GM12878 (cell line): ENCODE measurements around the gene TRIM8. TPM values are rescaled to one million over a fixed set of nuclear protein-coding genes. Genes with fewer than 3 reads are reported as not detected.

Experiments
- BACH1 ChIP-seq: fragments of 450-650 bp; IDR thresholded peaks from 2 replicates; pipeline ENCODE4 v1.6.1; 2017; ENCODE audit warnings: mild to moderate bottlenecking, borderline replicate concordance
- BCL11A ChIP-seq: IDR thresholded peaks from 2 replicates; pipeline ENCODE4 v1.6.1; 2011; ENCODE audit warnings: low read depth, low read length
- BHLHE40 ChIP-seq, 2 experiments: fragments of 450-650 bp in 1 of 2; IDR thresholded peaks; 2 replicates each; pipeline ENCODE4 v1.6.1; 2011 to 2017; ENCODE audit warnings: low read depth in 2 of 2, borderline replicate concordance in 1 of 2, improper control_type of control experiment in 1 of 2, low read length in 1 of 2, mild to moderate bottlenecking in 1 of 2
- HDGF ChIP-seq: fragments of 450-650 bp; IDR thresholded peaks from 2 replicates; pipeline ENCODE4 v1.6.1; 2016; ENCODE audit warnings: antibody characterized with exemption
- MAX ChIP-seq: IDR thresholded peaks from 2 replicates; pipeline ENCODE4 v1.6.1; 2012; ENCODE audit warnings: low read depth, low read length, improper control_type of control experiment
- MEF2B ChIP-seq: fragments of 450-650 bp; IDR thresholded peaks from 2 replicates; pipeline ENCODE4 v1.6.1; 2018; ENCODE audit warnings: mild to moderate bottlenecking, moderate library complexity; ENCODE audit not compliant: partially characterized antibody, poor library complexity, severe bottlenecking
- MTA2 ChIP-seq: fragments of 450-650 bp; IDR thresholded peaks from 2 replicates; pipeline ENCODE4 v1.6.1; 2016; ENCODE audit warnings: low read depth, mild to moderate bottlenecking, moderate library complexity
- MXI1 ChIP-seq: fragments of 150-350 bp; IDR thresholded peaks from 2 replicates; pipeline ENCODE4 v1.6.1; 2011; ENCODE audit warnings: low read depth, mild to moderate bottlenecking, inconsistent platforms, low read length, improper control_type of control experiment
- NR2C2 ChIP-seq: IDR thresholded peaks from 2 replicates; pipeline ENCODE4 v1.6.1; 2011; ENCODE audit warnings: borderline replicate concordance, low read depth; ENCODE audit not compliant: control insufficient read depth, insufficient read length
- RAD21 ChIP-seq: IDR thresholded peaks from 2 replicates; pipeline ENCODE4 v1.6.1; 2011; ENCODE audit warnings: mild to moderate bottlenecking, low read depth, low read length, moderate library complexity; ENCODE audit not compliant: insufficient read depth
- RCOR1 ChIP-seq: conservative IDR thresholded peaks from 2 replicates; pipeline ENCODE4 v1.6.1; 2012; ENCODE audit warnings: low read depth, low read length, improper control_type of control experiment
- RELA ChIP-seq: fragments of 450-650 bp; IDR thresholded peaks from 2 replicates; pipeline ENCODE4 v1.8.0; 2014; ENCODE audit warnings: borderline replicate concordance; ENCODE audit not compliant: partially characterized antibody
- TARDBP ChIP-seq: IDR thresholded peaks from 2 replicates; pipeline ENCODE4 v1.6.1; 2016; ENCODE audit warnings: borderline replicate concordance
- TCF12 ChIP-seq: IDR thresholded peaks from 2 replicates; pipeline ENCODE4 v1.6.1; 2011; ENCODE audit warnings: low read depth, mild to moderate bottlenecking, low read length
- USF1 ChIP-seq: IDR thresholded peaks from 2 replicates; pipeline ENCODE4 v1.6.1; 2011; ENCODE audit warnings: borderline replicate concordance, low read depth, mild to moderate bottlenecking, moderate library complexity, mixed read lengths, low read length; ENCODE audit not compliant: insufficient read depth; ENCODE audit errors: extremely low read length
- ZNF274 ChIP-seq: IDR thresholded peaks from one replicate; pipeline ENCODE4 v1.8.0; 2011; ENCODE audit not compliant: insufficient read length, insufficient read depth
- polyA plus RNA-seq, 11 experiments: library from polyadenylated mRNA; depleted of rRNA in 4 of 11; unstranded in 6 of 11; stranded (reverse) in 5 of 11; fragments of >200 nt; fragmentation: Nextera tagmentation in 4 of 11; fragmentation: Illumina TruSeq in 1 of 11; extraction: Ambion mirVana in 4 of 11; extraction: Trizol in 1 of 11; gene quantifications; 1 replicate in 1 of 11; 2 replicates in 10 of 11; pipeline versions ENCODE4 v1.2.1 to v1.2.3, GENCODE V29; 2011 to 2016; ENCODE audit warnings: inconsistent platforms in 2 of 11, missing spikeins in 2 of 11, low read depth in 1 of 11
- total RNA-seq, 4 experiments: library from RNA; depleted of rRNA in 3 of 4; stranded (reverse); fragments of >200 nt in 3 of 4; fragmentation: Illumina TruSeq in 1 of 4; extraction: Trizol in 1 of 4; gene quantifications; 2 replicates each; pipeline versions ENCODE4 v1.2.1 to v1.2.3, GENCODE V29; 2013 to 2021
- TF ChIP-seq, protein P1 (sequence below), 3 experiments: IDR thresholded peaks in 2 of 3; conservative IDR thresholded peaks in 1 of 3; 2 replicates each; pipeline ENCODE4 v1.5.1; 2011; ENCODE audit warnings: low read depth in 3 of 3, low read length in 3 of 3, mild to moderate bottlenecking in 3 of 3, control low read depth in 2 of 3, moderate library complexity in 2 of 3, inconsistent platforms in 1 of 3, mixed read lengths in 1 of 3; ENCODE audit not compliant: control insufficient read depth in 2 of 3, insufficient read depth in 1 of 3; ENCODE audit errors: extremely low read depth in 1 of 3
- TF ChIP-seq, protein P2 (sequence below): IDR thresholded peaks from 2 replicates; pipeline ENCODE4 v1.6.1; 2011; ENCODE audit warnings: borderline replicate concordance, low read depth, mild to moderate bottlenecking, moderate library complexity, low read length; ENCODE audit not compliant: insufficient read depth, poor library complexity, severe bottlenecking

TRIM8 gene
- total and polyA plus RNA-seq, 10 of the 15 experiments (the other 5 are each of a cell fraction or from before 2014, with no cell fraction given) = 7.9 to 53.2 (median 24.6) TPM

DNA sequence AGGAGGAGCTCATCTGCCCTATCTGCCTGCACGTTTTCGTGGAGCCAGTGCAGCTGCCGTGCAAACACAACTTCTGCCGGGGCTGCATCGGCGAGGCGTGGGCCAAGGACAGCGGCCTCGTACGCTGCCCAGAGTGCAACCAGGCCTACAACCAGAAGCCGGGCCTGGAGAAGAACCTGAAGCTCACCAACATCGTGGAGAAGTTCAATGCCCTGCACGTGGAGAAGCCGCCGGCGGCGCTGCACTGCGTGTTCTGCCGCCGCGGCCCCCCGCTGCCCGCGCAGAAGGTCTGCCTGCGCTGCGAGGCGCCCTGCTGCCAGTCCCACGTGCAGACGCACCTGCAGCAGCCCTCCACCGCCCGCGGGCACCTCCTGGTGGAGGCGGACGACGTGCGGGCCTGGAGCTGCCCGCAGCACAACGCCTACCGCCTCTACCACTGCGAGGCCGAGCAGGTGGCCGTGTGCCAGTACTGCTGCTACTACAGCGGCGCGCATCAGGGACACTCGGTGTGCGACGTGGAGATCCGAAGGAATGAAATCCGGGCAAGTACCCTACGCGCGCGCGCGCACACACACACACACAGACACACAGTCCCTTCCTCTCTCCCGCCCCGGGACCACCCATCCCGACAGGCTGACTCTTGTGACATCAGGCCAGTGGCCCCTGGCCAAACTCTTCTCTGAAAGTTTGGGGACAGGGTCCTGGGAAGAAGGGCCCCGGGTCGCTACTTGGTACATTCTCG lies 538 bp downstream of the TRIM8 start (continued):
- TF ChIP-seq, protein P1, sequence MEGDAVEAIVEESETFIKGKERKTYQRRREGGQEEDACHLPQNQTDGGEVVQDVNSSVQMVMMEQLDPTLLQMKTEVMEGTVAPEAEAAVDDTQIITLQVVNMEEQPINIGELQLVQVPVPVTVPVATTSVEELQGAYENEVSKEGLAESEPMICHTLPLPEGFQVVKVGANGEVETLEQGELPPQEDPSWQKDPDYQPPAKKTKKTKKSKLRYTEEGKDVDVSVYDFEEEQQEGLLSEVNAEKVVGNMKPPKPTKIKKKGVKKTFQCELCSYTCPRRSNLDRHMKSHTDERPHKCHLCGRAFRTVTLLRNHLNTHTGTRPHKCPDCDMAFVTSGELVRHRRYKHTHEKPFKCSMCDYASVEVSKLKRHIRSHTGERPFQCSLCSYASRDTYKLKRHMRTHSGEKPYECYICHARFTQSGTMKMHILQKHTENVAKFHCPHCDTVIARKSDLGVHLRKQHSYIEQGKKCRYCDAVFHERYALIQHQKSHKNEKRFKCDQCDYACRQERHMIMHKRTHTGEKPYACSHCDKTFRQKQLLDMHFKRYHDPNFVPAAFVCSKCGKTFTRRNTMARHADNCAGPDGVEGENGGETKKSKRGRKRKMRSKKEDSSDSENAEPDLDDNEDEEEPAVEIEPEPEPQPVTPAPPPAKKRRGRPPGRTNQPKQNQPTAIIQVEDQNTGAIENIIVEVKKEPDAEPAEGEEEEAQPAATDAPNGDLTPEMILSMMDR (IDR thresholded peaks at IDR 0.05 in 2 of 3, conservative IDR thresholded peaks at IDR 0.05 in 1 of 3; ENCODE audit: control insufficient read depth in 2 of 3, extremely low read depth in 1 of 3, insufficient read depth in 1 of 3, low read depth in 3 of 3, low read length in 3 of 3) = peak; percentile 55 to 71 (median 64)
- TF ChIP-seq, protein P2, sequence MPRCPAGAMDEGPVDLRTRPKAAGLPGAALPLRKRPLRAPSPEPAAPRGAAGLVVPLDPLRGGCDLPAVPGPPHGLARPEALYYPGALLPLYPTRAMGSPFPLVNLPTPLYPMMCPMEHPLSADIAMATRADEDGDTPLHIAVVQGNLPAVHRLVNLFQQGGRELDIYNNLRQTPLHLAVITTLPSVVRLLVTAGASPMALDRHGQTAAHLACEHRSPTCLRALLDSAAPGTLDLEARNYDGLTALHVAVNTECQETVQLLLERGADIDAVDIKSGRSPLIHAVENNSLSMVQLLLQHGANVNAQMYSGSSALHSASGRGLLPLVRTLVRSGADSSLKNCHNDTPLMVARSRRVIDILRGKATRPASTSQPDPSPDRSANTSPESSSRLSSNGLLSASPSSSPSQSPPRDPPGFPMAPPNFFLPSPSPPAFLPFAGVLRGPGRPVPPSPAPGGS = peak; percentile 26
- TF ChIP-seq TARDBP (no peak), ZNF274 (no peak), HDGF (peak; percentile 54), TCF12 (peak; percentile 91), MAX (peak; percentile 92), RCOR1 (no peak), BACH1 (peak; percentile 23; the same call in 1 of the 2 replicates), RAD21 (peak; percentile 33), BHLHE40 (IDR thresholded peaks at IDR 0.05; ENCODE audit: borderline replicate concordance in 1 of 2, low read depth in 2 of 2, low read length in 1 of 2) (peak; percentile 87 to 97), MTA2 (peak; percentile 28; the same call in 1 of the 2 replicates), NR2C2 (no peak), MXI1 (peak; percentile 87), USF1 (peak; percentile 48), BCL11A (no peak), RELA (peak; percentile 20), MEF2B (peak; percentile 45)
